Caki2 (cell line): Measurements from ENCODE around the gene GCLC. TPM values are rescaled to one million over a fixed set of nuclear protein-coding genes. Genes with fewer than 3 reads are reported as not detected.
"Not testable (repeated sequence)": the region's sequence is repeated elsewhere in the genome, so short reads cannot be mapped to it uniquely, and the experiment has no call there.

ENCODE experiments used
- DNase-seq: peaks from one replicate; pipeline ENCODE4 v3.0.0-alpha.2; 2015; ENCODE audit warnings: low read depth
- in situ Hi-C: cut with HindIII; loops from 2 replicates; pipeline ENCODE4 v1.10.0; 2016; ENCODE audit warnings: low sequenced_read_pairs, low pct_unique_long_range_greater_than_20kb, mixed read lengths
- total RNA-seq: library from RNA; depleted of rRNA; stranded (reverse); fragments of >200 nt; shearing (Covaris generic); gene quantifications from 2 replicates; pipeline ENCODE4 v1.2.3, GENCODE V29; 2014; ENCODE audit warnings: low replicate concordance; rRNA removed

GCLC gene
- total RNA-seq: 79.2 and 103 TPM in 2 replicates

DNA sequence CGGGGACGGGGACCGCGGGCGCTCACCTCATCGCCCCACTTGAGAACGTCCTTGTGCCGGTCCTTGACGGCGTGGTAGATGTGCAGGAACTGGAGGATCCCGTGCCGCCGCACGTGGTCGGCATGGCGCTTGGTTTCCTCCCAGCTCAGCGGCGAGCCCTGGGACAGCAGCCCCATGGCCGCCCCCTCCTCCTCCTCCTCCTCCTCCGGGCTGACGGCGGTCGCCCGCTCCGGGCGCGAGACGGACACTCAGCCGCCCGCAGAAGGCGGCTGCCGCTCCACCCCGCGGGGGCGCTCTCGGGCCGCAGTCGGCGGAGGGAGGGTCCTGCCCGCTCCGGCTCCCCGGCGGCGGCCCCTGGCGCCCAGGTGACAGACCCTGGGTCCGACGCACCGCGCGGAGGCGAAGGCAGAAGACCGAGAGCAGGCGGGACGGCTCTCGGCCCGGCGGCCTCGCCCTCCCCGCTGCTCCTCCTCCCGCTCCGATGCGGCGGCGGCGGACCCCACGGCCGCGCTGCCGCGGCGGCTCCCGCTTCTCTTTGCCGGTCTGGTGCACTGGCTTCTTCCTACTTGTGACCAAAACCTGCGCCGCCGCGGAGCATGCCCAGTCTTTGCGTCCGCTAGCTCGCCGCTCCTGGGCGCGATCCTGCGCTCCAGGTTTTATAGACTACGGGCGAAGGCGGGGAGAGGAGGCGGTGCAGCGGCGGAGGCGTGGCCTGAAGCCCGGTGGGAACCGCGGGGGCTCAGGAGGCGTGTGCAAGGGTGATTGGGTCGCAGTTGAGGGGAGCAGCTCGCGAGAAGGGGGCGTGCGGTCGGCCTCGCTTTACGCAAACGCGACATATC lies at the start of gene GCLC:
Gene GCLC (minus strand): TSS at position 632 of the 839 bp plus-strand sequence. CDS start 456 bp downstream, at position 176.
- in situ Hi-C loops: no loop called here
- peak; percentile 99 for DNase-seq

DNA sequence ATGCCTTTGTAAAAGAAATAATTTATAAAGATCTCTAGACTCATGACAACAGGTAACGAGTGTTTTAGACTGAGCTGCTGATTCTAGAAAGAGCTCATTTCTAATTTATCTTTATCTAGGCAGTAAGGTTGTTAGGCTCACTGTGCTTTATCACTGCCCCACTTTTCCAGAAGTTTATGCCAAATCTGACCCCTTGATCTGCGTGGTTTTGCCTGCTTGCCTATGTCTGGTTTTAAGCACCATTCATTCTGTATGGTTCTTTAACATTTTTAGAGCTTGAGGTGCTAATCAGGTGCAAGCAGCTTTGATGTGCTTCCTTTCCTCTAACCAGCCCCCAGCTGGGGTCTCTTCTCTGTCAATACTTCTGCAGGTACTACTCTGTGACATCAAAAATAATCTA lies 49.7 kb upstream of the GCLC start:
- in situ Hi-C loops: no loop called here
- DNase-seq: no peak

DNA sequence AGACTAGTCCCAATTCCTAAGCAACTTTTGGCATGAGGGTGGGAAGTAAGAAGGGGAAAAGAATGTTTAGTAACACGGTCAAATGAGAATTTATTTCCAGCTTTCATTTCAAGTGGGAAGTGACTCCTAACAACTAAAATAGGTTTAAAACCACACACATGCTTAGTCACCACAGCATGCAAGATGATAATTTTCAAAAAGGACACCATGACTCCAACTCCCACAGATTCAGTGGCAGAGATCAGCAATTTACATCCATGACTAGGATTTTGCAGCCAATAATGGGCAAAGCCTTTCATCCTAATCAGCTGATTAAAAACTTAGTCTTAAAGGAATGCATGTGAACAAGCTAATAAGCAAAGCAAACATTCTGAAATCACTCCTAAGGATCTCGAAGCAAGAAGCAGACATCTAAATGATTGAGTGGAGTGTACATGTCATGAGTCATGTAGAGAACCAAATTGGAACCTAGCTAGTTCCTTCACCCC lies 48.1 kb upstream of the GCLC start:
- in situ Hi-C loops: no loop called here
- peak; percentile 50 for DNase-seq

DNA sequence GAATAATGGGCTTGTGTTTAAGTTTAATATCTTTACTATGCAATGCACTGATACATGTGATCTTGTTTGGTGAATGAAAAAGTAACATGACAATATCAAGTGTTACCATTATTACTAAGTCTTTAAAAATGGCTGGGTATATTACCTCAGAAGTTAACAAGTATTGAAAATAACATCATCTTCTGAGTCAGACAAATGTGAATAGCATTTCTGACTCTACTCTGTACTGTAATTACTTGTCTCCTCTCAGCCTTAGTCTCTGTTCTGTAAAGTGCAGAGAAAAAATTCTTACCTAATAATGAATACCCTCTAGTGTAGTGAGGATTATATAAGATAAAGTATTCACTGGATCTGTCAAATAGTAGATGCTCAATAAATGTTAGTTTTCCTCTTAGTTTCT lies 47.0 kb upstream of the GCLC start:
- no peak for DNase-seq
- in situ Hi-C loops: no loop called here

DNA sequence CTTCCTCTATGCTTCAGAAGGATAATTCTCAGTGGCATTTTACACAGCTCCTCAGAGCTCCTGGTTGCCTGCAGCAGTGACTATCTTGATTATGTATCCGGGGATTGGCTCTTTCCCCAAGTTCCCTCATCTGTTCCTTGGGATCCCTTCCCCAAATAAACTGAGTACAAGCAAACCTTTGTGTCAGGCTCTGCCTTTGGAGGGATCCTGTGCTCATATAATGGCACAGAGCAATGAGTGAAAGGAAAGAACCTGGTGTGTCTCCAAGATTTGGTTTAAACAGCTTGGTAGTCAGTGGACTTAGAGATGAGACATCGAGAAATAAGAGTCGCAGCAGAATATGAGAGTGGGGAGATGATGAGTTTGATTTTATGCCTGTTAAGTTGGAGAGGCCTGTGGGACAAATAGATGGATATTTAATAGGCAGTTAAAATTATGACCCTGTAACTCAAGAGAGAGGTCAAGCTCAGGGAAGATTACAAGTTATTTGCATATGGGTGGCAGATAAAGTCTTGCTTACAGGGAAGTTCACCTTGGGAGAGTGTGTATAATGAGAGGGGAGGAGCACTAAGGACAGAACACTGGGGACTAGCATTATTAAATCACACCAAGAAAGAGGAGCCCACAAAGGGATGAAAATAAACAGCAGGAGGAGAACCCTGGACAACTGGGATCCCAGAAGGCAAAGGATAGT lies 44.1 kb upstream of the GCLC start:
- in situ Hi-C loops: no loop called here
- DNase-seq: no peak

DNA sequence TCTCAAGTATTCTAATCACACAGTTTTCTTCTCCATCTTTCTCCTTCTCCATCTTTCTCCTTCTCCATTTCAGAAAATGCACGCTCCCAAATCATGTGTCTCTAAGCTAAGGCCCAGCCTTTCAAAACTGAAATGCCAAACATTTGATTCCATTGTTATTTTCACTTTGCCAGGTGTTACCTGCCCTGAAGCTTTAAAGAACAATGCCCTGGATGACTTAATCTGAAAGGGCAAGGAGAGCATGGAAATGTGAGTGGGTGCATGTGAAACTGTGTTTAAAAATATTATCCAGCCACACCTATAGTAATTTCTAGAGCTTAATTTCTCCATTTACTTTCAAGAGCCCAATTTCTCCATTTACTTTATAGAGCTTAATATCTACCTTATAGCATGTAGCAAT lies 42.4 kb upstream of the GCLC start:
- in situ Hi-C loops: no loop called here
- DNase-seq: no peak

DNA sequence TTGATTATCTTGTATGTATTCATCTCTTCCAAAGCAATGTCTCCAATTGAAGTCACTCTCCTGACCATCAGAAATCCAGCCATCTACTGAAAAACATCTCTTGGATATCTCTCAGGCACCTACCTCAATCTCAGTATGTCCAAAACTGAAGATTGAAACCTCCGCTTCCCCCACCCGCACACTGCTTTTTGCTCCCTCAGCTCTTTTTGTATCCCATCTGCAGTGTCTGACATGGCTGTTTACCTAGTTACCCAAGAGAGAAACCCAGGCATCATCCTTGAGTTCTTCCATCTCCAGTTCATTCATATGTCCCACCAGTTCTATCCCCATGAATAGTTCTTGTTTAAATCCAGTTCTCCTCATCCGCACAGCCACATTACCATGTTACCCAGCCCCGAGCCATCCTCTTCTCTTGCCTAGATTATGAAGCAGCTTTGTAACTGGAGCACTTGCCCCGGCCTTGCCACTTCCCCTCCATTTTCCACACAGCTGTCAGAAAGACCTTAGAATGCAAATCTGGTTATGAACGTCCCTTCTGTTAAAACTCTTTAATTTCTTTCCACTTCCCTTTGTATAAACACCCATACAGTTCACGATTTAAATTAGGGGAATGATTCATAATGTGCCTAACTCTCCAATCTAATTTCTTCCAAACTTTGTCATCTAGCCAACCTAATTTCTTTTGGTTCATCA lies 40.5 kb upstream of the GCLC start:
- in situ Hi-C loops: no loop called here
- no peak for DNase-seq

DNA sequence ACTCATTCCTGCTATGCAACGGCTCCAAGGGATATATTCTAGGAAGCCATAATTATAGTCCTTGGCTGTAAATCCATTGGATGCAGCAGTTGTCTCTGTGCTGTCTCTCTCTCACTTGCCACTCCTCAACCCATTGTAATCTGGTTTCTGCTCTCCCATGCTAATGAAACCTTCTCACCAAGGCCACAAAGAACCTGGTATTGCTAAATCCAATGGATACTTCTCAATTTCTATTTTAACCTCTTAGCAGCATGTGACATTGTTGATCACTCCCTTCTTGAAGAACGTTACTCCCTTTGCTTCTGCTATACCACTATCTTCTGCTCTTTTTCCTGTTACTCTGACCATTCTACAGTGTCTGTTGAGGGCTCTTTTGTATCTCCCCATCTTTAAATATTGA lies 39.8 kb upstream of the GCLC start:
- DNase-seq: no peak
- in situ Hi-C loops: no loop called here

DNA sequence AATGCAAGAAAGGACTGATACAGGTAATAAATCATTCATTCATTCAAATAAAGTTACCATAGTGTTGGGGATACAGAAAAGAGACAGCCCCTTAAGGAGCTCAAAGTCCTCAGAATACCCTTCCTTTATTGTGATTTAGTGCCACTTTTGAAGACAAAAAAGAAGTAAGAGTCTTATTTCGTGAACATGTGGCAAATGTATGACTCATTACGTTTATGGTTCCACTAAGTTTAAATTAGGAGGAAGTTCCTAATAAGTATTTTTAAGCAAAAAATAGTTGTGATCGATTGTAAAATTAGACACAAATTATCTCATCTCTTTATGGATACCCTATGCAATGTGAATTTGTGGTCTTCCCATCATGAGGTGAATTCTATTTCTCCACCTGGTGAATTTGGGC lies 38.5 kb upstream of the GCLC start:
- in situ Hi-C loops: no loop called here

DNA sequence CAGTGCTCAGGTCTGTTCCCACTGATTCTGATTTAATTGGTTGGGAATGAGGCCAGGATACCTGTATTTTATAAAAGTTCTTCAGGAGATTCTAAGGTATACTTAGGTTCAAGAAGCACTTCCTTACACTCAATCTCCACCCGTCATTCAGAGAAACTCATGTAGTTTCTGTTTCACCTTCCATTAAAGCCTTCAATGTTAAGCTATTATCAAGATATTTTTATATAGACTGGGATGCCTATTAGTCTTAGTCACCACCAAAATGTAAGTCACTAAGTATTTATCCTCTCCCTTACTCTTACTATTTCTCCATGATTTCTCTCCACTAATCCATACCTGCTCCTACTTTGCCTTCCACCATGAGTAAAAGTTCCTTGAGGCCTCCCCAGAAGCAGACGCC lies 38.1 kb upstream of the GCLC start:
- no peak for DNase-seq
- in situ Hi-C loops: no loop called here

More for the DNA sequence above, 38.5 kb upstream of the GCLC start:
- no peak for DNase-seq

DNA sequence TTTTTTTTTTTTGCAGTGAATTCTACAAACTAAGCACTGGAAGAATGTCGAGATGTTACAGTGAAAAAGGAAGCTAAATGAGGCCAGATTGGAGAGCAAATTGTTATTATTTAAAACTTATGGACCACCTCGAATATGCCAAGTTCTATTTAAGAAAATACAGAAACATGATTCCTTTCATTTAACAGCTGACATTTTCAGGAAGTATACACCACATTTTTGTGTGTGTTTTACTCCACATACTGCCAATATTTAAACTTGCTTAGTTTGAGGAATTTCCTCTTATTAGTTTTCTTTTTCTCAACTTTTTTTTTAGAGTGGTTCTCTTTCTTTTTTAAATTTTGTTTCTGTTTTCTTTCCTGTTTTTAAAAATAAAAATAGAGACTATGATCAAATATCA lies 37.0 kb upstream of the GCLC start:
- DNase-seq: no peak
- in situ Hi-C loops: no loop called here

DNA sequence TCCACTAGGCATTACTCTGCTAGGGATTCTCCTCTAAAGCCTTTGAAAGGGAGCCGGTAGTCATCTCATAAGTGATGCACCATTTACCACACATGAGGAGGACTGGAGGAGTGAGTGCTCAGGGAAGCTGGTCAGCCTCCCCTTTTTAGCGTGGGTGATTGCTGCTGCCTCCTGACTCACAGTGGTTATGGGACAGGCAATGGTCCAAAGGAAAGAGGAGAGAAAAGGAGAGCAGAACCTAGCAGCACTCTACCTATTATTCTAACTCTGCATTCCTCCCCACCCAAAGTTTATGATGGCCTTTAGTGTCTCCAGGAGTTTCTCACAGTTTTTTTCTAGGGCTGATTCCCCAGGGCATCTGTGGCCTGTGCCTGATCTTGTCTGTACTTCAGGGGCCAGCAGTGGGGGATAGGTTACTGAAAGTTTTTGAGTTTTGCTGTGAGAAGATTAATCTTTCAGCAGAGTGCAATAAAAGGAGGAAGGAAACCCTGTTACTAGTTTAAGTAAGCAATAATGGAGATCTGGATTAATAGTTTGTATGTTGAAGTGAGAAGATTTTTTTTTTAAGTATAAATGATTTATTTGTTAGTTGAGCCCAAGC lies 36.4 kb upstream of the GCLC start:
- in situ Hi-C loops: no loop called here
- no peak for DNase-seq

DNA sequence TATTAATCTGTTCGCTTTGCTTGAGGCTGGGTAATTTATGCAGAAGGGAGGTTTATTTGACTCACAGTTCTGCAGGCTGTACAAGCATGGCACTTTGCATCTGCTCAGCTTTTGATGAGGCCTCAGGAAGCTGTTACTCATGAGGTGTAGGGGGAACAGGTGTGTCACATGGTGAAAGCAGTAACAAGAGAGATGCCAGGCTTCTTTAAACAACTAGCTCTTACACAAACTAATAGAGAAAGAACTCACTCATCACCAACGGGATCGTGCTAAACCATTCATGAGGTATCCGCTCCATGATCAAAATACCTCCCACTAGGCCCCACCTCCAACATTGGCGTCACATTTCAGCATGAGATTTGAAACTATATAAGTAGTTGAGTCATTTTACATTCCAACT lies 34.4 kb upstream of the GCLC start:
- in situ Hi-C loops: no loop called here
- DNase-seq: no peak

DNA sequence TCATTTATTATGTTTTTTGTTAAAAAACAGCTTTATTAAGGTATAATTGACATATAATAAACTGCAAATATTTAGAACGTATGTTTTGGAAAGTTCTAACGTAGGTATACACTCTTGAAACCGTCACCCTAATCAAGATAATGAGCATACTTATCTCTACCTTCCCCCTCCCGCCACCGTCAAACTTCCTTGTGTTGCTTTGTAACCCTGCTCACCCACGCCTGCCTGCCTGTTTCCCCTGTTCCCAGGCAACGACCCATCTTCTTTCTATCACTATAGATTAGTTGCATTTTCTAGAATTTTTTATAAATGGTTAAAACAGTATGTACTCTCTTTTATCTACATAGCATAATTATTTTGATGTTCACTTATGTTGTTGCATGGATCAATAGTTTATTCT lies 33.5 kb upstream of the GCLC start:
- in situ Hi-C loops: no loop called here
- no peak for DNase-seq

DNA sequence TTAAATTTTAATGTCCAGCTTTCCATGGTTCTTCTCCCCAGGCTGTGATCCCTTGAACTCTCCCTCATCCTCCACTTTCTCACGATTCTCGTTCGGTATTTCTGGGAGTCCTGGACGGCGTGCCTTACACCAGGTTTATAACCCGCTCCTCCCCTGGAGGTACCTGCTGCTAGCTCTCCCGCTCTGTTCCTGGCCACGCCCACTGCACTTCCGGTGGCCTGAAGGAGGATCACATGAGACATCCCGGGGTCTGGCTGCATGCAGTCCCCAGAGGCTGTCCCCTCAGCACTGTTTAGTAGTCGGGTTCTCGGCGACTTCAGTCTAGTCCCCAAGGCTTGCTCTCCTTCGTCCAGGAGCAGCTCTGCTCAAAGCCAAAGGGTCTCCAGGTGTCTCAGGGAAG lies 28.4 kb upstream of the GCLC start:
- DNase-seq: no peak
- in situ Hi-C loops: no loop called here

DNA sequence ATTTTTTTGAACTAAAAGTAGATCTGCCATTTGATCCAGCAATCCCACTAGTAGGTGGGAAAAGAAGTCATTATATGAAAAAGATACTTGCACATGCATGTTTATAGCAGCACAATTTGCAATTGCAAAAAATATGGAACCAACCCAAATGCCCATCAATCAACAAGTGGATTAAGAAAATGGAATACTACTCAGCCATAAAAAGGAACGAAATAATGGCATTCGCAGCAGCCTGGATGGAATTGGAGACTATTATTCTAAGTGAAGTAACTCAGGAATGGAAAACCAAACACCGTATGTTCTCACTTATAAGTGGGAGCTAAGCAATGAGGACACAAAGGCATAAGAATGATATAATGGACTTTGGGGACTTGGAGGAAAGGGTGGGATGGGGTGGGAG lies 27.5 kb upstream of the GCLC start:
- in situ Hi-C loops, DNase-seq: not testable (repeated sequence)

DNA sequence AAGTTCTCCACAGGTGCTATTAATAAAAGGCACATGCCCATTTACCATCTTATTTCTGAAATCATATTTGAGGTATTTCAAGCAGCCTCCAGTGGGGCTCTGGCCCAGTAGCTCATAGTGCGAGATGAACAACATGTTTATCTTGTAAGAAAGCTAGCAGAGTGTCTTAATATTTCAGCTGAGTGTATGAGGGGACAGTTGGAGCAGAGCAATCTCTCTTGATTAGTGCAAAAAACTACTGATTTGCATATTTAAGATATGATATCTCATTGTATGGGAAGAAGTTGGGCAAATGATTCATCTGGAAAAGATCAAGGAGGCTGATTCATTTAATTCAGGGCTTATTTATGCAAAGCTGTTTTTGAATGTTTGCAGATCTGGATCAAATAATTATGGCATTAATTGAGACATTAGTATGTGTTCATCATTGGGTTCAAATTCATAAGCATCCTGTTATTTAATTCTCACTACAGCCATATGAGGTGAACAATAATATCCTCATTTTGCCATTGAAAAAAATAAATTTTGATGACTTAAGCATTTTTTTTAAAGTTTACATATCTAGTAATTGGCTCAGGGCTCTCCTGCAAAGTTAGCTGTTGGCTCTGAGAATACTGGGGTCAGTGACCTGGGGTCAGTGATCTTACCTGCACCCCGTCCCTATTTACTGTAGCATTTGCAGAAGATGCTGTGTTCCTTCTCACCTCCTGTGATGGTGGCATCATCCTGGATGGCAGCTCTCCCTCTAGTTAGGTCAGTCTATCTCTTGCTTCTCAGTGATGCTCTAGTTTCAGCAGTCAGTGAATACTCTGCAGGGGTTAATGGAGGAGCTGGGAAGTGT lies 24.1 kb upstream of the GCLC start:
- no peak for DNase-seq
- in situ Hi-C loops: no loop called here

DNA sequence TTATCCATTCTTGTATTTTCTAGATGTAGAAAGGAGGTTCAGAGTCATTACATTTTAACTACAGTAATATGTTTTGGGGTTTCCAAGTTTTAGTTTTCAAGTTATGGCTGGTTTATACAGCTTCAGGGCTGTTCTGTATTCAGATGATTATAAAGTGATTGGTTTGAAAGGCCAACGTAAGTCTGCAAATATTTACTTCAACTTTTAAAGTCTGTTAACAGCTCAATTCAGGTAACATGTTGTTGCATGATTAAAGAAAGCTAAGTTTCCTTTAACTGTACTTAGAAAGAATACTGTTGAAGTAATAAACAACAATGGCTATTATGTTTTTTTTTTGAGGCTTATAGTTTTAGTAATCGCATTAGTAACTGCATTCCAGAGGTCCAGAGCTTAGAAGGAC lies 22.8 kb upstream of the GCLC start:
- in situ Hi-C loops: no loop called here
- DNase-seq: no peak
